B cell (primary cell): ENCODE results near the gene DSG1. TPM values are rescaled to one million over a fixed set of nuclear protein-coding genes. Genes with fewer than 3 reads are reported as not detected.

Source experiments
- ATAC-seq: fragments of 200-7000 bp; cut with Tn5 transposase; one replicate; pipeline ENCODE4 v1.10.0; 2021; ENCODE audit warnings: low read depth, mild to moderate bottlenecking, moderate number of reproducible peaks, moderate library complexity
- CTCF ChIA-PET: fragments of 350-600 bp; sonication (Branson Sonifier 250); formaldehyde crosslinking; loops from one replicate; lab custom pipeline; 2021; ENCODE audit warnings: antibody characterized with exemption, inconsistent platforms; lab: Charles Lee
- POLR2A ChIA-PET: fragments of 350-600 bp; sonication (Branson Sonifier 250); formaldehyde crosslinking; loops from one replicate; lab custom pipeline; 2021; ENCODE audit warnings: antibody characterized with exemption; lab: Charles Lee
- DNase-seq: peaks from one replicate; pipeline ENCODE4 v3.0.0; 2013
- H2AFZ ChIP-seq: 2 replicates; pipeline ENCODE4 v1.6.1; 2012; ENCODE audit warnings: mild to moderate bottlenecking, low read depth, low read length; ENCODE audit not compliant: insufficient read depth, poor library complexity, severe bottlenecking
- H3K27ac ChIP-seq, 2 donors: 1 replicate in 1 of 2; 2 replicates in 1 of 2; pipeline ENCODE4 v1.5.1; 2012 to 2013; ENCODE audit warnings: low read length in 2 of 2, mild to moderate bottlenecking in 2 of 2, moderate library complexity in 1 of 2
- H3K27me3 ChIP-seq, 4 experiments: fragments of 200-600 bp in 1 of 4; sonication (generic) in 1 of 4; replicated peaks in 1 of 4; 1 replicate in 2 of 4; 2 replicates in 2 of 4; pipeline versions ENCODE4 v1.6.1 to v1.7.0; 2013 to 2016; ENCODE audit warnings: low read length in 3 of 4, mild to moderate bottlenecking in 2 of 4, mixed read lengths in 1 of 4, moderate library complexity in 1 of 4; ENCODE audit not compliant: insufficient read depth in 4 of 4, control insufficient read depth in 3 of 4; ENCODE audit errors: control extremely low read depth in 1 of 4
- H3K36me3 ChIP-seq, 2 experiments: replicated peaks in 1 of 2; 1 replicate in 1 of 2; 2 replicates in 1 of 2; pipeline versions ENCODE4 v1.6.1 to v1.7.1; 2013; ENCODE audit warnings: low read length in 1 of 2; ENCODE audit not compliant: insufficient read depth in 2 of 2, control insufficient read depth in 1 of 2; ENCODE audit errors: control extremely low read depth in 1 of 2, extremely low read depth in 1 of 2
- H3K4me1 ChIP-seq, 2 donors: fragments of 200-600 bp in 1 of 2; sonication (generic) in 1 of 2; 1 replicate in 1 of 2; 2 replicates in 1 of 2; pipeline versions ENCODE4 v1.5.1 to v1.6.1; 2013 to 2017; ENCODE audit warnings: low read length in 2 of 2; ENCODE audit not compliant: control insufficient read depth in 2 of 2, insufficient read depth in 2 of 2
- H3K4me2 ChIP-seq: replicated peaks from 2 replicates; pipeline ENCODE3; 2012; ENCODE audit warnings: mild to moderate bottlenecking, low read depth, low read length; ENCODE audit not compliant: poor library complexity, severe bottlenecking
- H3K4me3 ChIP-seq, 5 experiments: fragments of 200-600 bp in 1 of 5; sonication (generic) in 1 of 5; 1 replicate in 3 of 5; 2 replicates in 2 of 5; pipeline versions ENCODE4 v1.5.1 to v1.7.0; 2011 to 2016; ENCODE audit warnings: low read length in 4 of 5, mild to moderate bottlenecking in 4 of 5, low read depth in 2 of 5, control low read depth in 1 of 5, moderate library complexity in 1 of 5; ENCODE audit not compliant: insufficient read depth in 1 of 5; ENCODE audit errors: control extremely low read depth in 1 of 5, extremely low read depth in 1 of 5
- H3K79me2 ChIP-seq: fragments of 200-600 bp; sonication (generic); one replicate; pipeline ENCODE4 v1.6.0; 2016; ENCODE audit warnings: low read length; ENCODE audit not compliant: control insufficient read depth, insufficient read depth
- H3K9ac ChIP-seq: fragments of 200-600 bp; sonication (generic); 2 replicates; pipeline ENCODE4 v1.6.1; 2017; ENCODE audit warnings: mild to moderate bottlenecking, low read length, moderate library complexity
- H3K9me3 ChIP-seq, 3 donors: one replicate each; pipeline versions ENCODE4 v1.6.1 to v1.7.1; 2013; ENCODE audit warnings: low read length in 2 of 3; ENCODE audit not compliant: control insufficient read depth in 2 of 3, insufficient read depth in 1 of 3; ENCODE audit errors: control extremely low read depth in 1 of 3
- H4K20me1 ChIP-seq: 2 replicates; pipeline ENCODE4 v1.6.0; 2012; ENCODE audit warnings: mild to moderate bottlenecking, low read length; ENCODE audit not compliant: insufficient read depth, control insufficient read depth, poor library complexity, severe bottlenecking
- H3K27ac Mint-ChIP-seq: one replicate; pipeline ENCODE4 v1.8.0; 2021; ENCODE audit warnings: mixed read lengths
- H3K27me3 Mint-ChIP-seq: one replicate; pipeline ENCODE4 v1.8.0; 2021; ENCODE audit warnings: mixed read lengths
- H3K4me1 Mint-ChIP-seq: one replicate; pipeline ENCODE4 v1.8.0; 2021; ENCODE audit warnings: mixed read lengths
- H3K4me3 Mint-ChIP-seq: one replicate; pipeline ENCODE4 v1.8.0; 2021; ENCODE audit warnings: mixed read lengths
- H3K9me3 Mint-ChIP-seq: one replicate; pipeline ENCODE4 v1.8.0; 2022; ENCODE audit warnings: mixed read lengths; ENCODE audit not compliant: insufficient read depth
- CTCF ChIP-seq: fragments of 200-600 bp; IDR thresholded peaks from one replicate; pipeline ENCODE4 v1.8.0; 2022; ENCODE audit warnings: antibody characterized with exemption, mild to moderate bottlenecking
- EZH2 ChIP-seq: IDR thresholded peaks from 2 replicates; pipeline ENCODE4 v1.6.1; 2012; ENCODE audit warnings: borderline replicate concordance, low read depth, mild to moderate bottlenecking, moderate library complexity, low read length; ENCODE audit not compliant: insufficient read depth, poor library complexity, severe bottlenecking
- WGBS: methylation state at CpG from one replicate; pipeline ENCODE4 v1.1.5; 2013; ENCODE audit warnings: missing lambda C conversion rate; ENCODE audit not compliant: insufficient coverage; 5-methylcytosine and 5-hydroxymethylcytosine counted together
- intact Hi-C: fragments of 100-400 bp; cut with micrococcal nuclease; formaldehyde crosslinking; loops from one replicate; pipeline ENCODE4 v1.10.0; 2022
- polyA plus RNA-seq: library from polyadenylated mRNA; depleted of rRNA; stranded (reverse); fragments of >200 nt; gene quantifications from 2 replicates; pipeline ENCODE4 v1.2.3, GENCODE V29; 2012
- total RNA-seq, 2 donors: library from RNA; stranded (reverse); fragments of 120-200 nt in 1 of 2; gene quantifications; 1 replicate in 1 of 2; 2 replicates in 1 of 2; pipeline versions ENCODE4 v1.2.3 to v1.2.4, GENCODE V29; 2013 to 2022

Gene DSG1
- total and polyA plus RNA-seq, 2 donors (not counting 1 experiment from before 2014, with no cell fraction given), result not detected

GRCh38 chr18:31291688-31292087, 26.3 kb upstream of the DSG1 start:
- Mint-ChIP-seq H3K27ac (no peak overlapping the region), H3K27me3 (no peaks in the 10 kb centered on the region), H3K4me3 (no peak overlapping the region), H3K9me3 (peaks cover 4% of the 10 kb centered on the region), H3K4me1 (no peaks in the 10 kb centered on the region)
- H3K27ac ChIP-seq, result no peak overlapping the region
- POLR2A ChIA-PET, result no interaction called here
- no peak overlapping the region for H3K9ac ChIP-seq
- intact Hi-C loops, result no loop called here
- TF ChIP-seq EZH2 (no peak), CTCF (no peak)
- H3K4me2 ChIP-seq, result no peak overlapping the region
- H3K27me3 ChIP-seq, result no peaks in the 10 kb centered on the region
- no peak overlapping the region for H3K4me3 ChIP-seq
- no peak for ATAC-seq
- no peaks in the 10 kb centered on the region for H3K4me1 ChIP-seq
- H3K9me3 ChIP-seq, result peaks cover 0 to 11% (median 6%) of the 10 kb centered on the region in 3 donors
- no peaks in the 10 kb centered on the region for H3K79me2 ChIP-seq
- no peak for DNase-seq
- CTCF ChIA-PET, result no interaction called here
- no peaks in the 10 kb centered on the region for H3K36me3 ChIP-seq
- H2AFZ ChIP-seq, result no peak overlapping the region
- no peaks in the 10 kb centered on the region for H4K20me1 ChIP-seq

- H3K36me3 ChIP-seq, result no peaks in the 10 kb centered on the region
- no peak overlapping the region for H3K27ac Mint-ChIP-seq
- WGBS, result 79% methylated on average over 5 of the region's 5 CpGs
- H3K4me2 ChIP-seq, result no peak overlapping the region
- H3K79me2 ChIP-seq, result no peaks in the 10 kb centered on the region
- H3K9ac ChIP-seq, result no peak overlapping the region
- peaks cover 4% of the 10 kb centered on the region for H3K9me3 Mint-ChIP-seq
- CTCF ChIA-PET, result no interaction called here
- no peaks in the 10 kb centered on the region for H3K4me1 Mint-ChIP-seq
- ATAC-seq (no peak), DNase-seq (no peak)
- no peak overlapping the region for H3K4me3 ChIP-seq
- H3K4me3 Mint-ChIP-seq, result no peak overlapping the region
- no peak for TF ChIP-seq CTCF
- no peak for TF ChIP-seq EZH2
- POLR2A ChIA-PET, result no interaction called here
- no peaks in the 10 kb centered on the region for H3K4me1 ChIP-seq
- H3K27me3 ChIP-seq, result no peaks in the 10 kb centered on the region
- no peak overlapping the region for H3K27ac ChIP-seq
- H3K9me3 ChIP-seq, result peaks cover 0 to 10% (median 6%) of the 10 kb centered on the region in 3 donors
- no peaks in the 10 kb centered on the region for H3K27me3 Mint-ChIP-seq
- no peak overlapping the region for H2AFZ ChIP-seq
- intact Hi-C loops, result no loop called here
- no peaks in the 10 kb centered on the region for H4K20me1 ChIP-seq
These were observed 23.7 kb upstream of the DSG1 start for GRCh38 chr18:31294199-31294747.
